ENCODE data around the gene TRIM73.
"Not testable (repeated sequence)": the region's sequence is repeated elsewhere in the genome, so short reads cannot be mapped to it uniquely, and the experiment has no call there.

- not testable (repeated sequence) for TF ChIP-seq CTCF (conservative IDR thresholded peaks at IDR 0.05; ENCODE audit: low read depth, low read length); EZH2phosphoT487 (IDR thresholded peaks at IDR 0.05; ENCODE audit: borderline replicate concordance, low read length)
Observed at GRCh38 chr7:75374519-75375317, 20.7 kb upstream of the TRIM73 start.

All from PC-3 (cell line).